A549 (cell line): ENCODE results near the gene COX10. TPM values are rescaled to one million over a fixed set of nuclear protein-coding genes. Genes with fewer than 3 reads are reported as not detected.

Experiments
- ATAC-seq, 2 experiments: fragments of 200-7000 bp in 1 of 2; fragments of >200 bp in 1 of 2; cut with Nextera tagmentation in 1 of 2; cut with Tn5 transposase in 1 of 2; 3 replicates each; pipeline versions ENCODE4 v1.8.0 to v1.9.1; 2018 to 2020; ENCODE audit warnings: mild to moderate bottlenecking in 1 of 2, moderate library complexity in 1 of 2
- CTCF ChIA-PET: fragments of 300-600 bp; sonication (Branson Sonifier 250); formaldehyde crosslinking; extraction: SDS; loops from one replicate; lab custom pipeline; 2021; ENCODE audit warnings: antibody characterized with exemption, inconsistent platforms; lab: Yijun Ruan, JAX
- POLR2A ChIA-PET: fragments of 350-600 bp; formaldehyde crosslinking; extraction: SDS; loops from one replicate; lab custom pipeline; 2021; ENCODE audit warnings: antibody characterized with exemption, inconsistent platforms; lab: Yijun Ruan, JAX
- DNase-seq, 2 experiments: peaks; one replicate each; pipeline versions ENCODE4 v3.0.0 to v3.0.0-alpha.2; 2011 to 2016; ENCODE audit warnings: low read depth in 1 of 2, low spot score in 1 of 2
- FAIRE-seq: peaks from 2 replicates; lab custom pipeline; 2011; peaks lifted over from hg19 to GRCh38; lab: Jason Lieb, UNC
- H3K27ac ChIP-seq, 2 experiments: fragments of >200 bp; sonication (Bioruptor Twin); formaldehyde crosslinking; 3 replicates each; pipeline ENCODE4 v1.5.1; 2016 to 2017
- H3K4me1 ChIP-seq: fragments of >200 bp; sonication (Bioruptor Twin); formaldehyde crosslinking; 3 replicates; pipeline ENCODE4 v1.6.1; 2016
- H3K4me2 ChIP-seq: fragments of >200 bp; sonication (Bioruptor Twin); formaldehyde crosslinking; 3 replicates; pipeline ENCODE4 v1.6.1; 2016
- H3K4me3 ChIP-seq: fragments of >200 bp; sonication (Bioruptor Twin); formaldehyde crosslinking; 3 replicates; pipeline ENCODE4 v1.5.1; 2016
- H3K9me3 ChIP-seq: fragments of >200 bp; sonication (Bioruptor Twin); formaldehyde crosslinking; 3 replicates; pipeline ENCODE4 v1.6.1; 2016
- BHLHE40 ChIP-seq: IDR thresholded peaks from 2 replicates; pipeline ENCODE4 v1.6.1; 2012; ENCODE audit warnings: low read depth, low read length, inconsistent platforms
- E2F6 ChIP-seq: IDR thresholded peaks from 2 replicates; pipeline ENCODE4 v1.6.1; 2012; ENCODE audit warnings: low read depth, borderline replicate concordance
- EHMT2 ChIP-seq: fragments of 200-600 bp; sonication (generic); IDR thresholded peaks from 2 replicates; pipeline ENCODE4 v1.6.1; 2016; ENCODE audit warnings: antibody characterized with exemption, low read depth, mild to moderate bottlenecking, moderate library complexity
- ELK1 ChIP-seq: fragments of 150-350 bp; IDR thresholded peaks from 2 replicates; pipeline ENCODE4 v1.6.1; 2014; ENCODE audit warnings: low read depth, mild to moderate bottlenecking, low read length
- FOXS1 ChIP-seq: fragments of 250-450 bp; sonication (Bioruptor Pico); IDR thresholded peaks from 2 replicates; pipeline ENCODE4 v1.5.0; 2020; ENCODE audit warnings: mild to moderate bottlenecking, moderate library complexity
- HES2 ChIP-seq: fragments of >200 bp; sonication (Bioruptor Twin); formaldehyde crosslinking; IDR thresholded peaks from 2 replicates; pipeline ENCODE4 v1.6.1; 2016
- HMGXB4 ChIP-seq: fragments of 250-450 bp; sonication (Bioruptor Pico); IDR thresholded peaks from 2 replicates; pipeline ENCODE4 v1.5.0; 2021; ENCODE audit warnings: mild to moderate bottlenecking, moderate library complexity, borderline replicate concordance
- HOXA7 ChIP-seq: fragments of 250-450 bp; sonication (Bioruptor Pico); IDR thresholded peaks from 2 replicates; pipeline ENCODE4 v1.5.0; 2020; ENCODE audit warnings: mild to moderate bottlenecking, moderate library complexity
- HOXB13 ChIP-seq: fragments of 250-450 bp; sonication (Bioruptor Pico); IDR thresholded peaks from 2 replicates; pipeline ENCODE4 v1.5.0; 2020; ENCODE audit warnings: low read depth, mild to moderate bottlenecking, moderate library complexity
- JUN ChIP-seq, 2 experiments: fragments of >200 bp; sonication (Bioruptor Twin); formaldehyde crosslinking; IDR thresholded peaks; 2 replicates in 1 of 2; 3 replicates in 1 of 2; pipeline ENCODE4 v1.6.1; 2016 to 2017
- MYC ChIP-seq: IDR thresholded peaks from 2 replicates; pipeline ENCODE4 v1.6.1; 2012; ENCODE audit warnings: mild to moderate bottlenecking, inconsistent platforms, low read length, improper control_type of control experiment, borderline replicate concordance
- NR3C1 ChIP-seq: fragments of >200 bp; sonication (Bioruptor Twin); formaldehyde crosslinking; IDR thresholded peaks from 3 replicates; pipeline ENCODE4 v1.6.1; 2017
- PHF8 ChIP-seq: fragments of 200-600 bp; sonication (generic); IDR thresholded peaks from 2 replicates; pipeline ENCODE4 v1.6.1; 2016; ENCODE audit warnings: low read depth, mild to moderate bottlenecking, antibody characterized with exemption, moderate library complexity, borderline replicate concordance
- RARB ChIP-seq: fragments of 250-450 bp; sonication (Bioruptor Pico); IDR thresholded peaks from 2 replicates; pipeline ENCODE4 v1.8.0; 2021; ENCODE audit warnings: mild to moderate bottlenecking, moderate library complexity
- RFX5 ChIP-seq: fragments of 450-650 bp; IDR thresholded peaks from 2 replicates; pipeline ENCODE4 v1.7.1; 2014; ENCODE audit warnings: antibody characterized with exemption, mild to moderate bottlenecking, moderate library complexity
- RNF2 ChIP-seq: fragments of 200-600 bp; sonication (generic); IDR thresholded peaks from 2 replicates; pipeline ENCODE4 v1.6.1; 2016; ENCODE audit warnings: low read depth, mild to moderate bottlenecking, antibody characterized with exemption, moderate library complexity, borderline replicate concordance
- SMC3 ChIP-seq: fragments of >200 bp; sonication (Bioruptor Twin); formaldehyde crosslinking; IDR thresholded peaks from 3 replicates; pipeline ENCODE4 v1.6.1; 2018; ENCODE audit warnings: inconsistent platforms
- TFCP2L1 ChIP-seq: fragments of 250-450 bp; sonication (Bioruptor Pico); IDR thresholded peaks from 2 replicates; pipeline ENCODE4 v1.5.0; 2021; ENCODE audit warnings: mild to moderate bottlenecking
- TP53 ChIP-seq: fragments of 250-450 bp; sonication (Bioruptor Pico); IDR thresholded peaks from 2 replicates; pipeline ENCODE4 v1.5.0; 2021; ENCODE audit warnings: mild to moderate bottlenecking, moderate library complexity
- USF2 ChIP-seq: fragments of 450-650 bp; IDR thresholded peaks from 2 replicates; pipeline ENCODE4 v1.6.1; 2014; ENCODE audit warnings: antibody characterized with exemption
- ZSCAN20 ChIP-seq: fragments of 250-450 bp; sonication (Bioruptor Pico); IDR thresholded peaks from 2 replicates; pipeline ENCODE4 v1.8.0; 2022; ENCODE audit warnings: mild to moderate bottlenecking, moderate library complexity
- WGBS: methylation state at CpG from one replicate; pipeline ENCODE4 v1.1.6; 2017; ENCODE audit errors: missing lambda C conversion rate; 5-methylcytosine and 5-hydroxymethylcytosine counted together
- polyA plus RNA-seq, 4 experiments: library from polyadenylated mRNA; depleted of rRNA in 3 of 4; stranded (reverse); fragments of >200 nt; fragmentation: RNase III in 1 of 4; extraction: RNeasy Plus Mini Kit Qiagen cat#74134 plus additional on column Dnase treatment in 1 of 4; gene quantifications; 2 replicates in 3 of 4; 3 replicates in 1 of 4; pipeline ENCODE4 v1.2.3, GENCODE V29; 2011 to 2017

Gene COX10
- polyA plus RNA-seq, 2 of the 4 experiments (the other 2 are of a cell fraction): 15.1 to 25.8 TPM

- no peak overlapping the region for H3K27ac ChIP-seq
- 83% methylated on average over 1 of the region's 1 CpG for WGBS
- ChIA-PET CTCF (interaction anchor here (0.6 kb wide), 1 partner anchor 440 kb away, joined by 3 read pairs; no protein-coding TSS in a partner anchor), POLR2A (no interaction called here)
- ATAC-seq (no peak), DNase-seq (no peak), FAIRE-seq (peak; percentile 78)
- no peaks in the 10 kb centered on the region for H3K9me3 ChIP-seq
- no peak overlapping the region for H3K4me3 ChIP-seq
- no peak for TF ChIP-seq TFCP2L1 (CRISPR knock-in tag)
- H3K4me1 ChIP-seq: no peaks in the 10 kb centered on the region
- no peak overlapping the region for H3K4me2 ChIP-seq
These were observed 23.5 kb downstream of the COX10 start for GRCh38 chr17:14092808-14093207.

- WGBS: 95% methylated on average over 7 of the region's 7 CpGs
These were observed 25.6 kb downstream of the COX10 start for GRCh38 chr17:14094676-14095601.

More at GRCh38 chr17:14094676-14095601, 25.6 kb downstream of the COX10 start:
- POLR2A ChIA-PET: no interaction called here
- TF ChIP-seq ELK1 (no peak), HOXB13 (CRISPR knock-in tag) (no peak), USF2 (no peak), ZSCAN20 (CRISPR knock-in tag) (no peak), TP53 (no peak), FOXS1 (CRISPR knock-in tag) (no peak), HOXA7 (CRISPR knock-in tag) (no peak), RFX5 (no peak), RNF2 (no peak), HMGXB4 (CRISPR knock-in tag) (no peak), BHLHE40 (no peak), NR3C1 (no peak), MYC (no peak), RARB (CRISPR knock-in tag) (no peak), JUN (IDR thresholded peaks at IDR 0.05) (no peak), EHMT2 (no peak), PHF8 (no peak), HES2 (no peak), E2F6 (no peak), SMC3 (no peak)
- no peak overlapping the region for H3K4me3 ChIP-seq
- FAIRE-seq (no peak), DNase-seq (no peak), ATAC-seq (no peak)
- H3K4me1 ChIP-seq: no peaks in the 10 kb centered on the region
- CTCF ChIA-PET: interaction anchor here (0.6 kb wide), 1 partner anchor 28 kb away, joined by 3 read pairs; no protein-coding TSS in a partner anchor
- no peak overlapping the region for H3K4me2 ChIP-seq
- no peaks in the 10 kb centered on the region for H3K9me3 ChIP-seq
- no peak overlapping the region for H3K27ac ChIP-seq
